Liver (tissue), 9 donors: ENCODE measurements around the gene MYO9A. TPM values are rescaled to one million over a fixed set of nuclear protein-coding genes. Genes with fewer than 3 reads are reported as not detected.

ENCODE experiments used
- DNase-seq: peaks from one replicate; pipeline ENCODE4 v3.0.0-alpha.2; 2017; ENCODE audit warnings: low spot score
- H3K27ac ChIP-seq, 2 donors: one replicate each; pipeline ENCODE4 v1.7.0; 2013; ENCODE audit warnings: inconsistent platforms in 2 of 2, low read length in 2 of 2, control low read depth in 1 of 2, low read depth in 1 of 2, mild to moderate bottlenecking in 1 of 2
- H3K27me3 ChIP-seq, 4 donors: one replicate each; pipeline versions ENCODE4 v1.6.1 to v1.7.0; 2013; ENCODE audit warnings: low read length in 3 of 4, inconsistent platforms in 1 of 4, mild to moderate bottlenecking in 1 of 4, moderate library complexity in 1 of 4; ENCODE audit not compliant: control insufficient read depth in 4 of 4, insufficient read depth in 4 of 4
- H3K36me3 ChIP-seq, 4 donors: one replicate each; pipeline versions ENCODE4 v1.6.1 to v1.7.0; 2013; ENCODE audit warnings: low read length in 3 of 4, mild to moderate bottlenecking in 3 of 4, low read depth in 1 of 4, moderate library complexity in 1 of 4; ENCODE audit not compliant: control insufficient read depth in 4 of 4, insufficient read depth in 3 of 4
- H3K4me1 ChIP-seq, 4 donors: one replicate each; pipeline versions ENCODE4 v1.6.1 to v1.7.0; 2013; ENCODE audit warnings: low read length in 3 of 4, mild to moderate bottlenecking in 3 of 4, moderate library complexity in 1 of 4; ENCODE audit not compliant: control insufficient read depth in 4 of 4, insufficient read depth in 4 of 4
- H3K4me3 ChIP-seq, 3 donors: one replicate each; pipeline versions ENCODE4 v1.6.1 to v1.7.0; 2013; ENCODE audit warnings: low read length in 3 of 3, control low read depth in 1 of 3, low read depth in 1 of 3, mild to moderate bottlenecking in 1 of 3
- H3K9ac ChIP-seq, 2 donors: one replicate each; pipeline ENCODE4 v1.7.0; 2013; ENCODE audit warnings: low read length in 2 of 2, mild to moderate bottlenecking in 2 of 2, moderate library complexity in 2 of 2, control low read depth in 1 of 2, low read depth in 1 of 2
- H3K9me3 ChIP-seq, 4 donors: one replicate each; pipeline versions ENCODE4 v1.6.1 to v1.7.0; 2013; ENCODE audit warnings: low read length in 3 of 4; ENCODE audit not compliant: control insufficient read depth in 4 of 4
- EGR1 ChIP-seq, 2 donors: IDR thresholded peaks; 2 replicates each; pipeline ENCODE4 v1.6.1; 2016 to 2018; ENCODE audit warnings: antibody characterized with exemption in 2 of 2, low read depth in 2 of 2
- FOXA1 ChIP-seq: IDR thresholded peaks from 2 replicates; pipeline ENCODE4 v1.6.1; 2016; ENCODE audit warnings: antibody characterized with exemption
- GABPA ChIP-seq, 2 donors: IDR thresholded peaks in 1 of 2; conservative IDR thresholded peaks in 1 of 2; 2 replicates each; pipeline ENCODE4 v1.6.1; 2016; ENCODE audit warnings: antibody characterized with exemption in 2 of 2, mild to moderate bottlenecking in 1 of 2, moderate library complexity in 1 of 2
- HNF4A ChIP-seq, 2 donors: conservative IDR thresholded peaks; 2 replicates each; pipeline ENCODE4 v1.6.1; 2016; ENCODE audit warnings: antibody characterized with exemption in 2 of 2, mild to moderate bottlenecking in 2 of 2
- HNF4G ChIP-seq: IDR thresholded peaks from 2 replicates; pipeline ENCODE4 v1.6.1; 2016; ENCODE audit warnings: antibody characterized with exemption
- JUND ChIP-seq, 2 donors: IDR thresholded peaks; 2 replicates each; pipeline ENCODE4 v1.6.1; 2016; ENCODE audit warnings: antibody characterized with exemption in 2 of 2
- MAX ChIP-seq: IDR thresholded peaks from 2 replicates; pipeline ENCODE4 v1.6.1; 2016; ENCODE audit warnings: antibody characterized with exemption
- NR2F2 ChIP-seq: IDR thresholded peaks from 2 replicates; pipeline ENCODE4 v1.6.1; 2016; ENCODE audit warnings: antibody characterized with exemption
- RAD21 ChIP-seq, 2 donors: IDR thresholded peaks; 2 replicates each; pipeline ENCODE4 v1.6.1; 2016; ENCODE audit warnings: antibody characterized with exemption in 2 of 2, mild to moderate bottlenecking in 2 of 2
- RXRA ChIP-seq, 2 donors: IDR thresholded peaks; 2 replicates each; pipeline ENCODE4 v1.6.1; 2017 to 2018; ENCODE audit warnings: antibody characterized with exemption in 2 of 2, mild to moderate bottlenecking in 1 of 2
- SP1 ChIP-seq: IDR thresholded peaks from 2 replicates; pipeline ENCODE4 v1.6.1; 2018; ENCODE audit warnings: antibody characterized with exemption, mild to moderate bottlenecking
- TAF1 ChIP-seq: conservative IDR thresholded peaks from 2 replicates; pipeline ENCODE4 v1.6.1; 2016; ENCODE audit warnings: antibody characterized with exemption, mild to moderate bottlenecking
- YY1 ChIP-seq: IDR thresholded peaks from 2 replicates; pipeline ENCODE4 v1.6.1; 2016; ENCODE audit warnings: antibody characterized with exemption, mild to moderate bottlenecking
- WGBS: extraction: QIAGEN DNeasy Blood & Tissue Kit; methylation state at CpG from one replicate; pipeline ENCODE4 v1.1.7; 2013; 5-methylcytosine and 5-hydroxymethylcytosine counted together
- polyA plus RNA-seq, 2 donors: library from polyadenylated mRNA; stranded (reverse) in 1 of 2; unstranded in 1 of 2; fragments of 200-250 nt in 1 of 2; fragments of >200 nt in 1 of 2; fragmentation: Nextera tagmentation in 1 of 2; extraction: Ambion mirVana in 1 of 2; gene quantifications; one replicate each; pipeline versions ENCODE4 v1.2.1 to v1.2.3, GENCODE V29; 2013 to 2015
- total RNA-seq, 2 donors: library from RNA; depleted of rRNA; stranded (reverse); fragments of >200 nt; gene quantifications; one replicate each; pipeline ENCODE4 v1.2.3, GENCODE V29; 2014
- TF ChIP-seq, protein P1 (sequence below): fragments of 150-350 bp; IDR thresholded peaks from 2 replicates; pipeline ENCODE4 v1.5.1; 2017; ENCODE audit warnings: improper control_type of control experiment, low read depth, low read length; ENCODE audit not compliant: missing input control
- TF ChIP-seq, protein P2 (sequence below): IDR thresholded peaks from 2 replicates; pipeline ENCODE4 v1.6.1; 2016; ENCODE audit warnings: antibody characterized with exemption, mild to moderate bottlenecking
- TF ChIP-seq, protein P3 (sequence below): IDR thresholded peaks from 2 replicates; pipeline ENCODE4 v1.6.1; 2016; ENCODE audit warnings: antibody characterized with exemption
- TF ChIP-seq, protein P4 (sequence below): IDR thresholded peaks from 2 replicates; pipeline ENCODE4 v1.6.1; 2016; ENCODE audit warnings: antibody characterized with exemption
- donor health status: healthy.
- donor health status: healthy.
- donor health status: healthy.
- donor health status: healthy.
- donor health status: healthy.

Gene MYO9A
- total and polyA plus RNA-seq, 4 donors: 1.4 to 14.9 (median 8.4) TPM

DNA sequence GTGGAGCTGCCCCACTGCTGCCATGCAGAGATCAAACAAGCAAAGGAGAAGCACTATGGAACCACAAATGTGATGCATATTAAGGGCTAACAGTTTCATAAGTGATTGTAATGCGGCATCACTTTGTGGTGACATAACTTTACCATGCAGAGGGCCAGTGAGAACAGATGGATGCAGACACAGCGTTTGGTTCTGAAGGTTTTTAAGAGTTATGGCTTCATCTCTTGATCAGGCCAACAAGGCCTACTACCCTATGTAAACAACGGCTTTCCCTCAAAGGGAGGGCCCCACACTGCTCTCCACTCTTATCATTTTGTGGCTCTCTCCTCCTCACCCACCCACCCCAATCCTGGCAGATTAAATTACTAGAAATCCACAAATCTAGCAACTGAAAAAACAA lies 294.1 kb downstream of the MYO9A start:
- no peak overlapping the region for H3K9ac ChIP-seq
- no peaks in the 10 kb centered on the region for H3K27me3 ChIP-seq
- peaks cover 1 to 46% (median 36%) of the 10 kb centered on the region in 4 donors for H3K36me3 ChIP-seq
- 85% methylated on average over 3 of the region's 3 CpGs for WGBS
- TF ChIP-seq JUND (IDR thresholded peaks at IDR 0.05): no peak
- H3K4me1 ChIP-seq: no peaks in the 10 kb centered on the region
- H3K9me3 ChIP-seq: peaks cover 15 to 39% (median 30%) of the 10 kb centered on the region in 4 donors
- no peak overlapping the region for H3K27ac ChIP-seq
- DNase-seq: no peak
- no peak overlapping the region for H3K4me3 ChIP-seq

- Histone ChIP-seq H3K4me1 (no peaks in the 10 kb centered on the region), H3K9me3 (peaks cover 15 to 42% (median 30%) of the 10 kb centered on the region in 4 donors), H3K27me3 (no peaks in the 10 kb centered on the region), H3K4me3 (peak overlapping the region in 1 of 3 donors; percentile 26), H3K27ac (no peak overlapping the region), H3K9ac (no peak overlapping the region), H3K36me3 (peaks cover 1 to 40% (median 31%) of the 10 kb centered on the region in 4 donors)
- 98% methylated on average over 3 of the region's 3 CpGs for WGBS
- no peak for TF ChIP-seq FOXA1
- DNase-seq: no peak
Observed at GRCh38 chr15:71822890-71823630, 294.9 kb downstream of the MYO9A start.

DNA sequence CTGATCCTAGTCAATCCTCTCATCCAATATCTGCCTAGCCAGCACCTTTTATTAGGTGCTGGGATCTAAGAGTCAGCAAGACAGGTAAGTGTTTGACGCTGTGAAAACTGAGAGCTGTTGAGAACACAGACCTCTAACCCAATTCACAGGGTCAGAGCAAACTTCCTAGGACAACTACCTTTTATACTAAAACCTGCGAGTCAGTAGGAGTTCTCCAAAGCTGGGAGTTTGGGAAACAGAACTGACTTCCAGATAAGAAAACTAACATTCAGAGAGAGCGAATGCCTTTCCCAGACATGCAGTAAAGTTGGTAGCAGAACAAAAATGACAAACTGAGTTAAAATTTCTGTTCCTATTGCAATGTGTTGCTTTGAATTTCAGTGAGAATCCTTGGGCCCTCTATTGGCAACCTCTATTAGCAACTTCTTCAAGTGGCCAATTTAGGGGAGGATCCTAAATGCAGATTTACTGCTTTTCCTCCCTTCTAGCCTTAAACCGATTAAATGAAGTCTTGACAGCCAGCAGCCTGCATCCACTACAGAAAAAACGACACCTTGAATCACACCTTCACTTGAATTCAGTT lies 296.3 kb downstream of the MYO9A start:
- Histone ChIP-seq H3K4me1 (no peaks in the 10 kb centered on the region), H3K9me3 (peaks cover 17 to 42% (median 30%) of the 10 kb centered on the region in 4 donors), H3K4me3 (peak overlapping the region in 2 of 3 donors; percentile 16 to 42), H3K27ac (no peak overlapping the region), H3K36me3 (peaks cover 1 to 26% (median 18%) of the 10 kb centered on the region in 4 donors), H3K27me3 (no peaks in the 10 kb centered on the region), H3K9ac (no peak overlapping the region)
- DNase-seq: no peak
- TF ChIP-seq GABPA (IDR thresholded peaks at IDR 0.05 in 1 of 2, conservative IDR thresholded peaks at IDR 0.05 in 1 of 2) (no peak), FOXA1 (no peak), YY1 (no peak), RXRA (IDR thresholded peaks at IDR 0.05) (no peak), TAF1 (no peak), SP1 (no peak), HNF4G (no peak), RAD21 (IDR thresholded peaks at IDR 0.05) (no peak), EGR1 (IDR thresholded peaks at IDR 0.05; ENCODE audit: low read depth in 2 of 2) (no peak), HNF4A (conservative IDR thresholded peaks at IDR 0.05) (no peak), MAX (no peak), NR2F2 (no peak)
- TF ChIP-seq, protein P1, sequence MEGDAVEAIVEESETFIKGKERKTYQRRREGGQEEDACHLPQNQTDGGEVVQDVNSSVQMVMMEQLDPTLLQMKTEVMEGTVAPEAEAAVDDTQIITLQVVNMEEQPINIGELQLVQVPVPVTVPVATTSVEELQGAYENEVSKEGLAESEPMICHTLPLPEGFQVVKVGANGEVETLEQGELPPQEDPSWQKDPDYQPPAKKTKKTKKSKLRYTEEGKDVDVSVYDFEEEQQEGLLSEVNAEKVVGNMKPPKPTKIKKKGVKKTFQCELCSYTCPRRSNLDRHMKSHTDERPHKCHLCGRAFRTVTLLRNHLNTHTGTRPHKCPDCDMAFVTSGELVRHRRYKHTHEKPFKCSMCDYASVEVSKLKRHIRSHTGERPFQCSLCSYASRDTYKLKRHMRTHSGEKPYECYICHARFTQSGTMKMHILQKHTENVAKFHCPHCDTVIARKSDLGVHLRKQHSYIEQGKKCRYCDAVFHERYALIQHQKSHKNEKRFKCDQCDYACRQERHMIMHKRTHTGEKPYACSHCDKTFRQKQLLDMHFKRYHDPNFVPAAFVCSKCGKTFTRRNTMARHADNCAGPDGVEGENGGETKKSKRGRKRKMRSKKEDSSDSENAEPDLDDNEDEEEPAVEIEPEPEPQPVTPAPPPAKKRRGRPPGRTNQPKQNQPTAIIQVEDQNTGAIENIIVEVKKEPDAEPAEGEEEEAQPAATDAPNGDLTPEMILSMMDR: no peak
- TF ChIP-seq, protein P2, sequence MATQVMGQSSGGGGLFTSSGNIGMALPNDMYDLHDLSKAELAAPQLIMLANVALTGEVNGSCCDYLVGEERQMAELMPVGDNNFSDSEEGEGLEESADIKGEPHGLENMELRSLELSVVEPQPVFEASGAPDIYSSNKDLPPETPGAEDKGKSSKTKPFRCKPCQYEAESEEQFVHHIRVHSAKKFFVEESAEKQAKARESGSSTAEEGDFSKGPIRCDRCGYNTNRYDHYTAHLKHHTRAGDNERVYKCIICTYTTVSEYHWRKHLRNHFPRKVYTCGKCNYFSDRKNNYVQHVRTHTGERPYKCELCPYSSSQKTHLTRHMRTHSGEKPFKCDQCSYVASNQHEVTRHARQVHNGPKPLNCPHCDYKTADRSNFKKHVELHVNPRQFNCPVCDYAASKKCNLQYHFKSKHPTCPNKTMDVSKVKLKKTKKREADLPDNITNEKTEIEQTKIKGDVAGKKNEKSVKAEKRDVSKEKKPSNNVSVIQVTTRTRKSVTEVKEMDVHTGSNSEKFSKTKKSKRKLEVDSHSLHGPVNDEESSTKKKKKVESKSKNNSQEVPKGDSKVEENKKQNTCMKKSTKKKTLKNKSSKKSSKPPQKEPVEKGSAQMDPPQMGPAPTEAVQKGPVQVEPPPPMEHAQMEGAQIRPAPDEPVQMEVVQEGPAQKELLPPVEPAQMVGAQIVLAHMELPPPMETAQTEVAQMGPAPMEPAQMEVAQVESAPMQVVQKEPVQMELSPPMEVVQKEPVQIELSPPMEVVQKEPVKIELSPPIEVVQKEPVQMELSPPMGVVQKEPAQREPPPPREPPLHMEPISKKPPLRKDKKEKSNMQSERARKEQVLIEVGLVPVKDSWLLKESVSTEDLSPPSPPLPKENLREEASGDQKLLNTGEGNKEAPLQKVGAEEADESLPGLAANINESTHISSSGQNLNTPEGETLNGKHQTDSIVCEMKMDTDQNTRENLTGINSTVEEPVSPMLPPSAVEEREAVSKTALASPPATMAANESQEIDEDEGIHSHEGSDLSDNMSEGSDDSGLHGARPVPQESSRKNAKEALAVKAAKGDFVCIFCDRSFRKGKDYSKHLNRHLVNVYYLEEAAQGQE: no peak
- TF ChIP-seq, protein P3, sequence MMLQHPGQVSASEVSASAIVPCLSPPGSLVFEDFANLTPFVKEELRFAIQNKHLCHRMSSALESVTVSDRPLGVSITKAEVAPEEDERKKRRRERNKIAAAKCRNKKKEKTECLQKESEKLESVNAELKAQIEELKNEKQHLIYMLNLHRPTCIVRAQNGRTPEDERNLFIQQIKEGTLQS: no peak
- TF ChIP-seq, protein P4, sequence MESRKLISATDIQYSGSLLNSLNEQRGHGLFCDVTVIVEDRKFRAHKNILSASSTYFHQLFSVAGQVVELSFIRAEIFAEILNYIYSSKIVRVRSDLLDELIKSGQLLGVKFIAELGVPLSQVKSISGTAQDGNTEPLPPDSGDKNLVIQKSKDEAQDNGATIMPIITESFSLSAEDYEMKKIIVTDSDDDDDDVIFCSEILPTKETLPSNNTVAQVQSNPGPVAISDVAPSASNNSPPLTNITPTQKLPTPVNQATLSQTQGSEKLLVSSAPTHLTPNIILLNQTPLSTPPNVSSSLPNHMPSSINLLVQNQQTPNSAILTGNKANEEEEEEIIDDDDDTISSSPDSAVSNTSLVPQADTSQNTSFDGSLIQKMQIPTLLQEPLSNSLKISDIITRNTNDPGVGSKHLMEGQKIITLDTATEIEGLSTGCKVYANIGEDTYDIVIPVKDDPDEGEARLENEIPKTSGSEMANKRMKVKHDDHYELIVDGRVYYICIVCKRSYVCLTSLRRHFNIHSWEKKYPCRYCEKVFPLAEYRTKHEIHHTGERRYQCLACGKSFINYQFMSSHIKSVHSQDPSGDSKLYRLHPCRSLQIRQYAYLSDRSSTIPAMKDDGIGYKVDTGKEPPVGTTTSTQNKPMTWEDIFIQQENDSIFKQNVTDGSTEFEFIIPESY: no peak
- 90% methylated on average over 5 of the region's 5 CpGs for WGBS
